Measurements from ENCODE around the gene PANX3.

The PANX3 gene

GRCh38 chr11:124662106-124662505 lies 50.9 kb downstream of the PANX3 start:
- DNase-seq: no peak

- no peak for DNase-seq
These were observed 52.6 kb downstream of the PANX3 start for GRCh38 chr11:124663861-124664260.

- no peak for DNase-seq
These were observed 56.4 kb downstream of the PANX3 start for GRCh38 chr11:124667601-124668000.

- DNase-seq: no peak
These were observed 58.0 kb downstream of the PANX3 start for GRCh38 chr11:124669193-124669592.
